Transverse colon (tissue), 4 donors: ENCODE results near the gene PGGHG. TPM values are rescaled to one million over a fixed set of nuclear protein-coding genes. Genes with fewer than 3 reads are reported as not detected.
A peak's percentile ranks its signal among the peaks of the same experiment; 100 is the strongest.
"Not testable (repeated sequence)": the region's sequence is repeated elsewhere in the genome, so short reads cannot be mapped to it uniquely, and the experiment has no call there.

Experiments used
- DNase-seq: peaks from one replicate; pipeline ENCODE4 v3.0.0-alpha.2; 2019
- H3K27ac ChIP-seq, 4 donors: fragments of 200-600 bp; sonication (generic); 2 replicates each; pipeline ENCODE4 v1.5.1; 2016 to 2018; ENCODE audit warnings: inconsistent platforms in 4 of 4
- H3K27me3 ChIP-seq: fragments of 200-600 bp; sonication (generic); 2 replicates; pipeline ENCODE4 v1.5.1; 2017; ENCODE audit warnings: inconsistent platforms
- H3K36me3 ChIP-seq, 4 donors: fragments of 200-600 bp; sonication (generic); 2 replicates each; pipeline ENCODE4 v1.5.1; 2017 to 2019; ENCODE audit warnings: inconsistent platforms in 4 of 4
- H3K4me1 ChIP-seq, 4 donors: fragments of 200-600 bp; sonication (generic); 2 replicates each; pipeline ENCODE4 v1.5.1; 2017 to 2020; ENCODE audit warnings: inconsistent platforms in 4 of 4
- H3K4me3 ChIP-seq, 4 donors: fragments of 200-600 bp; sonication (generic); 1 replicate in 1 of 4; 2 replicates in 3 of 4; pipeline versions ENCODE4 v1.5.1 to v1.6.1; 2017 to 2019; ENCODE audit warnings: inconsistent platforms in 4 of 4
- H3K9me3 ChIP-seq, 2 donors: fragments of 200-600 bp; sonication (generic); 2 replicates each; pipeline ENCODE4 v1.5.1; 2017 to 2019; ENCODE audit warnings: inconsistent platforms in 2 of 2
- CTCF ChIP-seq, 5 experiments: fragments of 200-600 bp in 3 of 5; fragments of 450-650 bp in 2 of 5; sonication (generic) in 3 of 5; IDR thresholded peaks; 1 replicate in 2 of 5; 2 replicates in 3 of 5; pipeline ENCODE4 v1.5.1; 2016 to 2017; ENCODE audit warnings: antibody characterized with exemption in 5 of 5, inconsistent platforms in 3 of 5, mild to moderate bottlenecking in 2 of 5, moderate library complexity in 1 of 5
- EP300 ChIP-seq: sonication (generic); formaldehyde crosslinking; IDR thresholded peaks from one replicate; pipeline ENCODE4 v1.6.1; 2017; ENCODE audit warnings: antibody characterized with exemption, low read depth
- POLR2A ChIP-seq: fragments of 450-650 bp; IDR thresholded peaks from one replicate; pipeline ENCODE4 v1.6.1; 2016; ENCODE audit warnings: antibody characterized with exemption, mild to moderate bottlenecking, moderate library complexity
- POLR2AphosphoS5 ChIP-seq, 3 donors: sonication (generic); formaldehyde crosslinking; IDR thresholded peaks; one replicate each; pipeline ENCODE4 v1.6.1; 2016; ENCODE audit warnings: antibody characterized with exemption in 3 of 3
- WGBS, 2 donors: methylation state at CpG; one replicate each; pipeline ENCODE4 v1.1.5; 2018; ENCODE audit warnings: low coverage in 1 of 2; 5-methylcytosine and 5-hydroxymethylcytosine counted together
- in situ Hi-C, 4 donors: fragments of 200-750 bp; cut with MboI; loops; one replicate each; pipeline versions ENCODE4 v1.15.0 to v1.15.1; 2017; ENCODE audit warnings: low sequenced_read_pairs in 3 of 4, low pct_ligation_motif_present in 1 of 4, low pct_unique_long_range_greater_than_20kb in 1 of 4
- intact Hi-C: fragments of 100-400 bp; cut with DNase I; formaldehyde crosslinking; loops from one replicate; pipeline ENCODE4 v1.15.1; 2023; ENCODE audit warnings: low total_unique reads
- total RNA-seq, 4 donors: library from RNA; depleted of rRNA; stranded (reverse); fragments of >200 nt; gene quantifications; one replicate each; pipeline ENCODE4 v1.1.0, GENCODE V29; 2016

The PGGHG gene
- total RNA-seq, 4 donors from 2014 or later, result 15.4 to 117 (median 30.8) TPM

DNA sequence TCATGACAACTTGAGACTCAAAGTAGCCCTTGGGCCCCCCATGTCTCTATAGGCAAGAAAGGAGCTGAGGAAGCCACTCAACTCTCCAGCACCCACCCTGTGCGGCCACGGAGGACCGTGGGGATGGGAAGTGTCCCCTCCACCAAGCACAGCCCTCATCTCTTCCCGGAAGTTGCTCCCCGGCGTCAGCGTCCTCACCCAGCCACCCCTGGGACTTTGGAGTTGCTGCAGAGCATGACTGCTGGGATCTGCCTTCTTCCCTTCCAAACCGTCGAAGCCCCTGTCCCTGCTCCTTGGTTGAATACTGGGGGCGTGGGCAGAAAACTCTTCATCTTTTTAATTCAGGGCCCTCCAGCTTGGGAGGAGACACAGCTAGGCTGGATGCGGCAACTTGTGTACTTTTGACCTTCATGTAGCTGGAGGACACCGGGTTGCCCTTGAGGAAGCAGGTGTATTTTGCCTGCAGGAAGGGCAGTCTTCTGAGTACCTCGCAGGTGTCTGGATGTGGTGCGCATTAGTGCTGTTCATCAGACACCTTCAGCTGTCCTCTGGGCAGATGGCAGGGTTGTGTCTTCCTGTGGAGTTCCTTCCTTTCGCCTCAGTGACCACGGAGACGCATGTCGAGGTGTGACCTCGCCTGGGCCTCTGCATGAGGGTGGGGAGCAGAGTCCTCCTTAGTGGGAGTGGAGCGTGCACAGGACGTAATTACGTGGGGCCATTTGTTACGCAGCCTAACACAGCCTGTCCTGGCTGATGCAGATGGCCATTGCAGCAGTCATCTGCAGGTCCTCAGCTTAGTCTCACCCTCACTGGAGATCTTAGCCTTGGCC lies 43.9 kb downstream of the PGGHG start:
- Histone ChIP-seq H3K27me3 (no peaks in the 10 kb centered on the region), H3K9me3 (no peaks in the 10 kb centered on the region), H3K36me3 (no peaks in the 10 kb centered on the region), H3K4me3 (no peak overlapping the region), H3K27ac (no peak overlapping the region), H3K4me1 (peaks cover 4 to 29% (median 12%) of the 10 kb centered on the region in 4 donors)
- TF ChIP-seq CTCF (IDR thresholded peaks at IDR 0.05) (no peak), POLR2A (no peak), POLR2AphosphoS5 (IDR thresholded peaks at IDR 0.05) (no peak), EP300 (no peak)
- WGBS, 2 donors, result 80 to 87% methylated on average over 1 to 23 of the region's 23 CpGs
- no peak for DNase-seq
- in situ Hi-C loops (no loop called here), intact Hi-C loops (no loop called here)

DNA sequence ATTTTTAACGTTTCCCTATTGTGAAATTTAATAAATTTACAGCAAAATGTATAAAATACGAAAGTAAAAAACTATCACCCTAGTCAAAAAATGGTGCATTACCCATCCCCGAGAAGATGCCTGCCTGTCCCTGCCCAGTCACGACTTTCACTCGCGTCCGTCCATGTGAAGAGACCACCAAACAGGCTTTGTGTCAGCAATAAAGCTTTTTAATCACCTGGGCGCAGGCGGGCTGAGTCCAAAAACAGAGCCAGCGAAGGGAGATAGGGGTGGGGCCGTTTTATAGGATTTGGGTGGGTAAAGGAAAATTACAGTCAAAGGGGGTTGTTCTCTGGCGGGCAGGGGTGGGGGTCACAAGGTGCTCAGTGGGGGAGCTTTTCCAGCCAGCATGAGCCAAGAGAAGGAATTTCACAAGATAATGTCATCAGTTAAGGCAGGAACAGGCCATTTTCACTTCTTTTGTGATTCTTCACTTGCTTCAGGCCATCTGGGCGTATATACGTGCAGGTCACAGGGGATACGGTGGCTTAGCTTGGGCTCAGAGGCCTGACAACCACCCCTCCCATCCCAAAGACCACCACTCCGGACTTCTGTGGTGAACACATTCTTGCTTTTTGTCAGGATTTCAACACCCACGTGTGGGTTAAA lies 44.8 kb downstream of the PGGHG start:
- H3K27me3 ChIP-seq, H3K27ac ChIP-seq, in situ Hi-C loops, H3K4me3 ChIP-seq, DNase-seq, H3K36me3 ChIP-seq, H3K9me3 ChIP-seq, intact Hi-C loops: not testable (repeated sequence)
- 87 to 91% methylated on average over 10 to 17 of the region's 17 CpGs for WGBS, 2 donors
- peaks cover 4 to 28% (median 12%) of the 10 kb centered on the region in 4 donors for H3K4me1 ChIP-seq

DNA sequence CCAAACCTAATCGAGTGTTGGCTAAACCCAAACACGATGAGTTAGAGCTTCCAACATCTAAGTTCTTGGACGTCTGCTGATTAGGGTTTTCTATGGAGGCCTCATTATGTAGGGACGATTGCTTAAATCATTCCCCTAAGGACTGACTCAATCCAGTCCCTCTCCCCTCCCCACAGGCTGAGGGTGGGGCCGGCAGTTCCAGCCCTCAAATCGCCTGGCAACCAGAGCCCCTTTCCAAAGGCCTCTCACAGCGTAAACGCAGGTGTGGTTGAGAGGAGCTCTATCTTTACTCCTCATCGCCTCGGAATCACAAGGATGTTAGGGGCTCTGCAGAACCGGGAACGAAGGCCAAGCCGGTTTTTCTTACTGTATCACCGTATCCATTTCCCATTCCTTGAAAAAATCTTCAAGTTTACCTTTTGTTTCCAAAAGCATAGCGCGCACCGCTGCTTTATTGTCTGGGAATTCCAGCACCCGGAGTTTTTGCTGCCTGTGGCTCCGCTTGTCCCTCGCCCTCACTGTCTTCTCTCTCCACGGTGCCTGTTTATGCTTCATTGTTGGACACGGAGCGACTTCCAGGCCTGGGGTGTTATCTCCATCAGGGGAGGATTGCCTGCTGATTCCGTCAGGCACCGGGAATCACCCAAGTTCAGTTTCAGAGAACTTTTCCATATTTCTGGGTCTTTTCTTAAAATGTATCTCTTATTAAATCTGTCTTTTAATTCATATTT lies 45.5 kb downstream of the PGGHG start:
- Histone ChIP-seq H3K27me3 (no peaks in the 10 kb centered on the region), H3K36me3 (no peaks in the 10 kb centered on the region), H3K9me3 (no peaks in the 10 kb centered on the region), H3K4me3 (no peak overlapping the region), H3K4me1 (peaks cover 4 to 28% (median 12%) of the 10 kb centered on the region in 4 donors), H3K27ac (no peak overlapping the region)
- TF ChIP-seq CTCF (IDR thresholded peaks at IDR 0.05), result no peak
- TF ChIP-seq EP300, result no peak
- no peak for TF ChIP-seq POLR2A
- WGBS, 2 donors, result 73 to 87% methylated on average over 18 to 25 of the region's 25 CpGs
- intact Hi-C loops, result no loop called here
- no peak for DNase-seq
- in situ Hi-C loops, result no loop called here

DNA sequence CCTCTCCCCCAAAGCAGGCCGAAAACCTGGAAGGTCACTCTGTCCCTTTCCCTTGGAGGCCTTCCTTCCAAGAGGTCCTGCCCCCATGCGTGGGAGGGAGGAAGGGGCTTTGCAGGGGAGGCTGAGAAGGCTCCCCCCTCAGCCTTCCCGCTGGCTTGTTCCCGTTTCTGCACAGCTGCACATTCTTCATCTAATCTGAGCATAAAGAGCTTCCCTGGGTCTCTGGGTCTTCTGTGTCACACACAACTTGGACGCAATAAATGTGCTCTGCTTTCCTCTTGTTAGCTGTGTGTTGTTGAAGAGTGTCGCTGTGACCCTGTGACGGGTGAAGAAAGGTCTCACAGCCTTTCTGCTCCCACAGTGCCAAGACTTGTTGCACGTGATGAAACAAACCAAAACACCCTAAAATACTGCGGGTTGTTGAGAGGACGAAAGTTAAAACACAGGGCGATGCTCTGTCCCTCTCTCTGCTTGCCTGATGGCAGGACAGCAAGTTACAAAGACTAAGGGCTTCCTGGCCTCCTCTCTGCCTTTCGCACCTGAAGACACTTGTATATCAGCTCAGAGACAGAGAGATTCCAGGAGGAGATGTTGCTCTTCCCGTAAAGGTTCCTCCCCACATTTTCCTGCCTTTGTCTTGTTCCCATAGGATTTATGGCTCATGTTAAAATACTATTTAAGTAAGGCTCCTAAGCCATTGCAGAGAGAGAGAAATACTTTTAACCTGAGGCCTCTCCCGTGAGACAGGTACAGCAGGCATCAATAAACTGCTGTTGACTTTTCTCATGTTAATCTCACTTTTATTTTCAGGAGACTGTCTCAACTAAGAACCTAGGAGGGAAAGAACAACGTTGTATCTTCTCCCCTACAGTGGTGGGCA lies 47.1 kb downstream of the PGGHG start:
- DNase-seq, result no peak
- intact Hi-C loops (no loop called here), in situ Hi-C loops (no loop called here)
- H3K9me3 ChIP-seq, result no peaks in the 10 kb centered on the region
- 46% methylated on average over 10 to 15 of the region's 15 CpGs for whole genome bisulfite sequencing, 2 donors
- no peaks in the 10 kb centered on the region for H3K27me3 ChIP-seq
- TF ChIP-seq CTCF (IDR thresholded peaks at IDR 0.05), result no peak
- no peak for TF ChIP-seq POLR2A
- TF ChIP-seq EP300, result no peak
- no peak for TF ChIP-seq POLR2AphosphoS5 (IDR thresholded peaks at IDR 0.05)
- H3K4me3 ChIP-seq, result no peak overlapping the region
- H3K36me3 ChIP-seq, result no peaks in the 10 kb centered on the region
- peaks cover 4 to 28% (median 12%) of the 10 kb centered on the region in 4 donors for H3K4me1 ChIP-seq
- H3K27ac ChIP-seq, result peak overlapping the region; percentile 57 to 67 (median 62)
